Measurements from ENCODE around the gene RMND1.
"Not testable (repeated sequence)": the region's sequence is repeated elsewhere in the genome, so short reads cannot be mapped to it uniquely, and the experiment has no call there.

Gene RMND1

DNA sequence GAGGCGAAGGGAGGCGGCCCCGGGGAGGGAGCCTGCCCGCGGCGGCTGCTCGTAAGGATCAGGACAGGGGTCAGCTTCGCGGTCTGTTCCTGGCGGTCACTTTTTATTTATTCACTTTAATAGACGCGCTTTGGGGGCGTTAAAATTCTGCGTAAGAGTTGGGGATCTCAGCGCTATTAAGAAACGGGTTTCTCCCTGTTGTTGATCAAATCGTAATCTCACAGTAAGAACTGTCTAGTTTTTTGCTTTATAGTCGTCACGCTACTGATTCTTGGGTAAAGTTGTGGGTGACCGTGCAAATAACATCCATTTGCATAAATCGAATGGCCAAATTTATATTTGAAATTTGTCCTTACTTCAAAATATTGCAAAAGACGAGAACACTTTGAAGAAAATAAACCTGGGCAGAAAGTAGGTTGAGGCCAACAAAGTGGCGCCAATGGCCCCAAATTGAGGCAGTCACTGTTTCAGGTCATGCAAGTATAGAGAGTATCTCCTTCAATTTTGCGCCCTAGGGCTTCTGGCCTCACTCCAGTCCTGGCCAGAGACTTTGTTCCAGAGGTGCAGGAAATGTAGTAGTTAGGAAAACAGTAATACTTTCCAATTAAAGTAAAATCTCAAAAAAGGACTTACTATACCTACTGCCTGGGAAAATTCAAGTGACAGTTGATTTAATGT, 963 bp upstream of the RMND1 start:
- DNase-seq (ENCODE audit: insufficient read length, low spot score) (no peak), FAIRE-seq (peak; percentile 37)

DNA sequence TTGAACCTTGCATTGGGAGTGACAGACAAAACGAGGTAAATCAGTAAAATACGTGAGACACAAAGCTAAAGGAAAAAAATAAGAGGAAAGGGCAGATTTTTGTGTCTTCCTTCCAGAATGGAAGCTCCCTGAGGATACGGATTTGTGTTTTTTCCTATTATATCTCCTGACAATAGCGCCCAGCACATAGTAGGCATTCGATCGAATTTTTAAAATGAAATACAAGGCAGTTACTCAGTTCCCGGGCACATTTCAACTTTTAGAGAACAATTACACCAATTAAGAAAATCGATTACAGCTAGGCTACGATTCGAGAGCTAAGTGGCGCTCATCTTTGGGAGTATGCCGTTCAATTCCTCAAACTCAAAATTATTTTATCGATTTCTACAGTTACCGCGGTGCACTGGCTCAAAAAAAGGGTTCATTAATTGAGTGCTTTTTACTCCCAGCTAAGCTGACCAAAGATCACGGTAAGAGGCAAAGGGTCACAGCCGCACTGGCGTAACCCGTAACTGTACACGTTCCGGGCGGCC, 443 bp downstream of the RMND1 start:
- DNase-seq (ENCODE audit: insufficient read length, low spot score) (no peak), FAIRE-seq (peak; percentile 45)

DNA sequence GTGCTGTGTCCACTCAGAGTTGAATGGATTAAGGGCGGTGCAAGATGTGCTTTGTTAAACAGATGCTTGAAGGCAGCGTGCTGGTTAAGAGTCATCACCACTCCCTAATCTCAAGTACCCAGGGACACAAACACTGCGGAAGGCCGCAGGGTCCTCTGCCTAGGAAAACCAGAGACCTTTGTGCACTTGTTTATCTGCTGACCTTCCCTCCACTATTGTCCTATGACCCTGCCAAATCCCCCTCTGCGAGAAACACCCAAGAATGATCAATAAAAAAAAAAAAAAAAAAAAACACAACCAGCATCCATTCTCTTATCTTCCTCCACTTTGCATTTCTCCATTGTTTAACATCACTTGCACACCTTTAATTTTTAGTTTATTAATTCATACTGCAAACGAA, 998 bp downstream of the RMND1 start:
- FAIRE-seq; DNase-seq (ENCODE audit: insufficient read length, low spot score): not testable (repeated sequence)

DNA sequence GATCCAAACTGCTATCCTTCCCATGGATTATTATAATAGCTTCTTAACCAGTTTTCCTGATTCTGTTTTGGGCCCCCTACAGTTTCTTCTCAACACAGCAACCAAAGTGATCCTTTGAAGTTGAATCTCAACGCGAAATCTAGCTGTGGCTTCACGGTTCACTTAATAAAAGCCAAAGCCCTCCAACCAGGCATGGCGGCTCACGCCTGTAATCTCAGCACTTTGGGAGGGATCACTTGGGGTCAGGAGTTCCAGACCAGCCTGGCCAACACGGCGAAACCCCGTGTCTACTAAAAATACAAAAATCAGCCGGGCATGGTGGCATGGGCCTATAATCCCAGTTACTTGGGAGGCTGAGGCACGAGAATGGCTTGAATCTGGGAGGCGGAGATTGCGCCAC, 3.3 kb downstream of the RMND1 start:
- DNase-seq (ENCODE audit: insufficient read length, low spot score) = no peak
- FAIRE-seq = no peak

DNA sequence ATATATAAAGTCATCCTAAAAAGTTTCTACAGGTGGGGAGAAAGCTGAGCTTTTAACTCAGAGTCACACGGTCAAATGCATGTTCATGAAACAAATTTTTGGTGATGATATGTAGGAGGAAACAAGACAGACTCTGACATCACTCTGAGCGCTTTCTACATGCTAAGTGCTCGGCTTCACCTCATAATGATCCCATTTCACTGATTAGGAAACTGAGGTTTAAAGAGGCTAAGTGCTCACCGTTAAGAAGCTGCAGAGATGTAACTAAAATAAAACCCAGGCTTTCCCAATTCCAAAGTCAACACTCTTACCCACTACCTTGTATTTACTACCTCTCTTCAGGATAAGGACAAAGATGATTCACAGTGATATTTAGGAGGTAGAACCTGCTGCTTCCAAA, 4.7 kb downstream of the RMND1 start:
- FAIRE-seq (no peak), DNase-seq (ENCODE audit: insufficient read length, low spot score) (no peak)

DNA sequence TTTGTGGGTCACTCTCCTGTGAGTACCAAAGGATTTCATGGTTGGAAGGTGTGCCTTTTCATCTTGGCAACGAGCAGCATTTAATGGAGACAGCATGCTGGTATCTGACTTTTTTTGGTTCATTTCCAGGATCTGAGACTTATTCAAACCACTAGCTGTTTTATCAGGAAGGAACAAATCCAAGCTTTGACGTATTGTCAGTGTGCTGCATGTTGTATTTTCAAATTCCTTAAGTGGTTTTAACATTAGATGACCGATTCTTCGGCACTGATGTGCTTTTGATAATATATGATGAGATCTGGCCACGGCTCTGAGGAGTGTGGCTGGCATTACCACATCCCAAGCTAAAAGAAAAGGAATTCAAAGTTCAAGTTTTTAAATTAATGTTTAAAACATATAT, 6.4 kb downstream of the RMND1 start:
- no peak for DNase-seq (ENCODE audit: insufficient read length, low spot score)
- FAIRE-seq = no peak

DNA sequence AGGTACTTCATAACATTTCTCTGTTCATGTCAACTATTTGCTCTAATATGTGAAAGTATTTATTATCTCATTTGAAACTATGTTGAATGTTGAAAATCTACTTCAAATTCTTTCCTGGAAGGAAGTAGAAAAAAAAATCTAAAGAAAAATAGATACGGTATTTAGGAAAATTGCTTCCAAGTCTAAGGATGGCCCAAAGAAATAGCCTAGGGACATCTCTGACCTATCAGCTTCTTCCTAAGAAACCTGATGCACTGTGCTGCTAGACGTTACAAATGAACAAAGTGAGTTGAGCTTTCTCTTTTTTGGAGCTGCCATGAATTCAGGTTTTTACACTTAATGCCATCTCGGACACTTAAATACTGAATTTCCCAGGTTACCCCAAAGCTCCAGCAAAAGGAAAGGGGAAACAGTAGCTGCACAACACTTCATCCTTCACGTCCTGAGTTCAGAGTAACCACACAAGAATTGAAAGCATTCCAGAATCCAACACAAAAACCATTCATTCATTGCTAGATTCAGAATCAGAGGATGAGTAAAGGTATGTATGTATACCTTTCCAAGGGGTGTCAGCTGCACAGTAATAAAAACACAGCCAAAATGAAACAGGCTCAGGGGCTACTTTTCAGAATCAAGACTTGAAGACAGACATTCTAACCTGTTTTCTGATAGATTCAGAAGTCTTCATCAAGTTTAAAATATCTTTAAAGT, 7.9 kb downstream of the RMND1 start:
- no peak for FAIRE-seq
- no peak for DNase-seq (ENCODE audit: insufficient read length, low spot score)

DNA sequence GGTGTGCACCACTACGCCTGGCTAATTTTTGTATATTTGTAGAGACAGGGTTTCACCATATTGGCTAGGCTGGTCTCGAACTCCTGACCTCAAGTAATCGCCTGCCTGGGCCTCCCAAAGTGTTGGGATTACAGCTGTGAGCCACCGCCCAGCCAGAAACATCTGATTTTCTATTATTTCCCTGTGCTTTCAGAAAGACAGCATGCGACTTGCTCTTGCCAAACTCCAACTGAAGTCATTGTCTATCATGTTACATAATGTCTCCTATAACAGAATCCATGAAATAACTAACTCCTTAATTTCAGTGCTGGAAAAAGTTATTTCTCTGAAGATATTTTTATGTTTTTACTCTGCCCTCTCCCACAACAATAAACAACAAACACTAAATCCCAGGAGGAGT, 8.5 kb downstream of the RMND1 start:
- FAIRE-seq = no peak
- no peak for DNase-seq (ENCODE audit: insufficient read length, low spot score)

DNA sequence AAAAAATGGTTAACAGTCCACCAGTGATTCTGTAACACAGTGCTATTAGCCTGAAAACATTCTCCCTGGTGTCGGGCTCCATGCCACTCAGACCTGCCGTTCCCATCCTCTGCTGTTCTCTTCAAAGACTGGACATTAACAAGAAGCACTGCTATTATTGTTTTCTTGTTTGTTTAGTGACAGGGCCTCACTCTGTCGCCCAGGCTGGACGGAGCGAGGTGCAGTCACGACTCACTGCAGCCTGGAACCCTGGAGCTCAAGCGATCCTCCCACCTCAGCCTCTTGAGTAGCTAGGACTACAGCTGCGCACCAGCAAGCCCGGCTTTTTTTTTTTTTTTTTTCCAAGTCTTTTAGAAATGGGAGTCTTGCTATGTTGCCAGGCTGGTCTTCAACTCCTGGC, 9.6 kb downstream of the RMND1 start:
- FAIRE-seq = no peak
- no peak for DNase-seq (ENCODE audit: insufficient read length, low spot score)

DNA sequence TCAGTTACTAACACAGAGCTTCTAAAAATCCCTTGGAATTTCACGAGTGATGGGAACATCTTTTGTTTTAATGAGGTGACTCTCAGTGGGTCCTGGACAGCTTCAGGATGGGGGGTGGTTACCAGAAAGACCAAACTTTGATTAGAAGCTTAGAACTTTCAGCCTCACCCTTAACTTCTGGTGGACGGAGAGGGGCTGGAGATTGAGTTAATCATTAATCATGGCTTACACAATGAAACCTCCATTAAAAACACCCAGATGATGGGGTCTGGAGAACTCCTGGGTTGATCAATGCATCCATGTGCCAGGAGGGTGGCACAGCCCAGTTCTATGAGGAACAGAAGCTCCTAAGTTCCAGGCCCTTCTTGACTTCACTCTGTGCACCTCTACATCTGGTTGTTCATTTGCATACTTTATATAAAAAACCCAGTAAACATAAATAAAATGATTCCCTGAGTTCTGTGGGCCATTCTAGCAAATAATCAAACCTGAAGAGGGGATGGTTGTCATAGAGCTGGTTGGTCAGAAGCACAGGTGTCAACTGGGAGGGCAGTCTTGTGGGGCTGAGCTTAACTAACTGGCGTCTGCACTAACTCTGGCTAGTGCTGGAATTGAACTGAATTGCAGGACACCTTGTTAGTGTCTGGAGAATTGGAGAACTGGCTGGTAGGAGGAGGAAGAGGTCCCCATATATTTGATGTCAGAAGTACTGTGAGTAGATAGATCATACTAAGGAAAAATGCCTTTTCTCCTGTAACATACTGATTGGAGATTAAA, 10.3 kb downstream of the RMND1 start:
- peak; percentile 61 for FAIRE-seq
- no peak for DNase-seq (ENCODE audit: insufficient read length, low spot score)

DNA sequence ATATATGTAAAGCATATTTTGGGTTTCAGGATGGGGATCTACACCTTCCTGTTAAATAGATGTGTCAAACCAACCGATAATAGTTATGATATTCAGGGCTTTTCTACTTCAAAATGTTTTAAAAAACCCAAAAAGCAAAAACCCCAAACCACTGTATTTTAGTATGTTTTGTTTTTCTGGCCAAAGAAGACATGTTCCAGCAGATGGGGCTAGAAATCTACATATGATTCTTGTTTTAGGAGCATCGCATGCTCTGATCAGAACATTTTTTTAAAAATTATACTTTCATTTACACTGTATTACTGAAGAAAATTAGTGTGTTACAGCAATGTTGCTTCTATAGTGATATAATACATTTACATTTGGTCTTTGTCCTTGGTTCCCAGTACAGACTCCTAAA, 11.0 kb downstream of the RMND1 start:
- peak; percentile 64 for FAIRE-seq
- DNase-seq (ENCODE audit: insufficient read length, low spot score) = no peak

DNA sequence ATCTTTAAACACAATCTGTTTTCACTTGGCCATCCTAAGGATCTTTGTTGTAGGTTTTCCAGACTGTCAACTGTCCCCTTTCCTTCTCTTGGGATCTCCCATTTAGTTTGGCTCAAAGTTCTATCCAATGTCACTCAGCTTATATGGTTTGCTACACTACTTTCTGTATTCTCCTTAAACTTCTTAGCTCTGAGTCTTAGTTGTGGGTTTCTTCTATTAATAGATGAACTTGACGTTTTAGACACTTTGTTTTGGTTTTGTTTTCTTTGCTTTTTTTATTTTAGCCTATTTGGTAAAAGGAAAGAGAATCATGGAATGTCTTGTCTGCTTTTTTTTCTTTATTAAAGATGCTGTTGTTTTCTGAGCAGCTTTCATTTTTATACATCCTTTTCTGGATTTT, 11.4 kb downstream of the RMND1 start:
- peak; percentile 76 for FAIRE-seq
- no peak for DNase-seq (ENCODE audit: insufficient read length, low spot score)

DNA sequence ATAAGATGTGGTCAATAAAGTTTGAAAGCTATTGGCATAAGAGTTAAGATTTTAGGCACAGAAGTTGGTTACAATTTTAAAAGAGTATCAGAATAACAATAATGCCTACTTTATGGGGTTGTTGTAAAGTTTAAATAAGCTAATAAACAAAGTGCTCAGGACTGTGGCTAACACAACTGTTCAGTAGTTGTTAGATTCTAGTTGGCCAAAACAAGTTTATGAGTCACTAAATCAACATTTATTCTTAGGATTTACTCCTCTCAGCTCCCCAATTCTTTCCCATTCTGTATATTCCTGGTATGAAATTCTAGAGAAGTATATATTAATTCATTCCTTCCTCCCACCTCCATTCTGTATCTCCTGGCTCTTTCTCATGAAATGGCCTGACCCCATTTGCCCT, 14.5 kb downstream of the RMND1 start:
- FAIRE-seq = no peak

DNA sequence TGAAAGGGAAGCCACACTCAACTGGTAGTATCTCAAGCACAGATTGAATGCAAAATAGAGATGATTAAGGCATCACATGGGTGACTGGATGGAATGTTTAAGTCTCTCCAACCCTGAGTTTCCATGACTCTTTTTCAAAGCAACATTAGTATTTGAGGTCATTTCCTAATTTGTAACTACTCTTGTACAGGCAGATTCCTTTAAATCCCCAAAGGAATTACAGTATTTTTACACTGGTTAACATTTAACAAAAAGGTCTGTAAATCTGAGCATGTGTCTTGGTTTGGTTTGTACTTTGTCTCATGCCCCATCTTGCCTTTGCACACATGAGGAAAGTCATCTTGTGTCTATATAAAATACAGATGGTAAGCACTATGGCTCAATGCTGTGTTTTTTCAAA, 15.1 kb downstream of the RMND1 start:
- DNase-seq (ENCODE audit: insufficient read length, low spot score) (no peak), FAIRE-seq (peak; percentile 8)

More for the DNA sequence above, 14.5 kb downstream of the RMND1 start:
- no peak for DNase-seq (ENCODE audit: insufficient read length, low spot score)

DNA sequence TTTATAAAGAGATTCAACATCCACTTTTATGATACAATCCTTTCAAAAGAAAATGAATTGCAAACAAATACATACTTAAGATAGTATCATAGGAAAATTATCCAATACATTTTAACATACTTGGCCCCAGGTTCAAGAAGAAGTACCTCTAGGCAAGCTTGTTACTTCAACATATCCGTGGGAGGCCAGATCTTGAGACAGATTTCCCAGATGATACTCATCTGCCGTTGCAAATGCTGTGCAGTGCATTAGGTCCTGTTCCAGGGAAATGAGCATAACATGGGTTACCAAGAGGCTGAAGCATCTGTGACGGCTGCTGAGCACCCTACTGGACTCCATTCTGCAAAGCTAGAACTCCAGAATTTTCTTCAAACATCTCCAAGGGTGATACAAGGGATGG, 15.6 kb downstream of the RMND1 start:
- FAIRE-seq (no peak), DNase-seq (ENCODE audit: insufficient read length, low spot score) (no peak)

DNA sequence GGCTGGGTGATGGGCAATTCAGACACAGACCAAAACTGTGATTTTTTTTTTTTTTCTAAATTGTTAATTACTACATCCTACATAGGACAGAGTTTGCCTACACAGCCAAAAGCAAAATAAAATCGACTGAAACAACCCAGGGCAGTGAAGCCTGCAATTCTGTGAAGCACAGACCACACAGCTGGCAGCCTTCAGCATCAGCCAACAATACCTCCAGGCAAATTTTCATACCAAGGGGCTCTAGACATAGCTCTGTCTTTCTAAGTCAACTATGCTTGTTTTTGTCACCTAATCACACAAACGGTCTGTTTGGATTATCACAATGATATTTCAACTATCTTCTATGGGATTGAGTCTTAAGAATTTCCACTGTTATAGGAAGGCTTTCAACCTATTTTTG, 17.6 kb downstream of the RMND1 start:
- no peak for DNase-seq (ENCODE audit: insufficient read length, low spot score)
- FAIRE-seq = no peak

DNA sequence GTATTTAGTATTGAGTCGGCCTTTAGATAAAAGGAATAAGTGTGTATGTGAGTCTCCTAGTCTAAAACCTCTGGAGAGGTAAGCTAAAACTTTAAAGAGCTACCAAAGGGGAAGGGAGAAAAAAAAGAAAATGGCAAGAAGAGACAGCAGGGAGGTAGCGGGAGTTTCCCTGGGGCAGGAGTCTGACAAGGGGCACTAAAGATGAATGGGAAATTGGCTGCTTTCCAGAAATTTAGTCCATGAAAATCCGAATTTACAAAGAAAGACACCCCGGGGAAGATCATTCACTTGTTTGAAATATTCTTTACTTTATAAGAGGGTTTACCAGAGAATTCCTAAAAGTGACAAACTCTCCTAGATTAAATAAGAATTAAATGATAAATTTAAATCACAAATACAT, 19.3 kb downstream of the RMND1 start:
- DNase-seq (ENCODE audit: insufficient read length, low spot score) (no peak), FAIRE-seq (no peak)

DNA sequence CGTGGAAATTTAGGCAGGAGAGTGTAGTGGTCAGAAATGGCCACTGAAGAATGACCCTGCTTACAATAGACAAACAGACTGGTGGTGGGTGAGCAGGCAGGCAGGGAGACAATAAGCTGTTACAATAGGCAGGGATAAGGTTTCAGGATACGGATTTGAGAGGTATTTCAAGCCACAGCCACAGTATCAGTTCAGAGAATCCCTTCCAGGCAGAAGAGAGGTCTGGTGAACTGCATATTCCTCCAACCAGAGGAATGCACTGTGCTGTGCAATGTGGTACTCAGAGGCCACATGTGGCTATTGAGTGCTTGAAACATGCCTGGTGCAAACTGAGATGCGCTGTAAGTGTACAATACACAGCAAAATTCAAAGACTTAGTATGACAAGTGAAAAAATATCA, 20.6 kb downstream of the RMND1 start:
- DNase-seq (ENCODE audit: insufficient read length, low spot score) (no peak), FAIRE-seq (no peak)

DNA sequence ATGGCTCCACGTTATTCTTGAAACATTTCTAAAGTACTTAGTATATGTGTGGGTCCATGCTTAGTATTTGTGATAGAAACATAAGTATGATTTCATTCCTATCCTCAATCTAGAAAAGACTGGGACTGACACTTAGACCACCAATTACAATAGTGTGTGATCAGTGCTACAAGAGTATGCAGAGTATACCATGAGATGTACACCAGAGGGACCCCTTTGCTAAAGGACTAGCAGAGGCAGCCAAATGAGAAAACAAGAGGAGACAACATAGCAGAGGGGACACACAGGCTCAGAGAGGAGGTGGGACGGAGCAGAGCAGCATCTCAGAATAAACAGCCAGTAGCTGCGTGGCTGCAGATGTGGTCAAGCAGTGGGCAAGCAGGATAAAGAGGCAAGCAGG, 21.0 kb downstream of the RMND1 start:
- FAIRE-seq (no peak), DNase-seq (ENCODE audit: insufficient read length, low spot score) (no peak)

DNA sequence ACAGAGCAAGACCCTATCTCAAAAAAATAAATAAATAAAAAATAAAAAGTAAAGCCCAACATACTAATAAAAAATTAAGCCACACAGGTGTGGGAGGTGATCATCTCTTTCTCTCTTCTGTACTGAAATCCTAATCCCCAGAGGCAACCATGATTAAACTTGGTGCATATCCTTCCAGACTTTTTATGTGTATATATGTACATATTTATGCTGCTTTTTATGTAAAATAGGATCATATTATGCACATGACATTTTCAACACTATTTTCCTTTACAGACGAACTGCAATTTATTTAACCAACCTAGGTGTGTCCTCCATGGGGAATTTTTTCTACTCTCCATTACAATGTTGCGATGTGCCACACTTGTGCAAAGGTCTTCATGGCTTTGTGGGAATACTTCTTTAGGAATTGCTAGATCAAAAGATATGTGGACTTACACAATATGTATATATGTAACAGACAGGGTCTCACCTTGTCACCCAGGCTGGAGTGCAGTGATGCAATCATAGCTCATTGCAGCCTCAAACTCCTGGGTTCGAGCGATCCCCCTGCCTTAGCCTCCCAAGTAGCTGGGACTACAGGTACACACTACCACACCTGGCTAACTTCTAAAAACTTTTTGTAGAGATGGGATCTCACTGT, 23.7 kb downstream of the RMND1 start:
- FAIRE-seq (no peak), DNase-seq (ENCODE audit: insufficient read length, low spot score) (no peak)

DNA sequence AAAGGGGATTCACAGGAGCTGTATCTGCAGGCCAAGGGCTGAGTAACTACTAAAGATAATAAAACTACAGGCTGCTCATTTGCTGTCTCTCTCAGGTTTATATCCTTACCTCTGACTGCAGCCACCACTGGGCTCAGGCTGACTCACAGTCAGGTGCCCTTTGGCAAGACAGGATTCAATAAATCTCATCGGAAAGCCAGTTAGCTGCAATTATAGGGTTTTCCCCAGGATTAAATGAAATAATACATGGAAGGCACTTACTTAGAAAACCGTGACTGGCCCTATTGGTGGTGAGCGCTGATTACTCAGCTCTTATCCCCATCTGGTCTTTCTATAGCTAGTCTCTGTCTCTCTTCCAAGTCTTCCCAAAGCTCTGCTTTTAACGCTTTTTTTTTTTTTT, 26.4 kb downstream of the RMND1 start:
- DNase-seq (ENCODE audit: insufficient read length, low spot score) (no peak), FAIRE-seq (no peak)

Data from GM19239 (cell line).